RWPE2 (cell line): ENCODE data around the gene ASCL5.

Experiments used
- ATAC-seq: fragments of 200-7000 bp; cut with Tn5 transposase; 3 replicates; pipeline ENCODE4 v1.9.1; 2021; ENCODE audit warnings: low read depth
- DNase-seq: peaks from one replicate; pipeline ENCODE4 v3.0.0-alpha.2; 2020; ENCODE audit warnings: low spot score
- H3K27ac ChIP-seq: fragments of 450-650 bp; 2 replicates; pipeline ENCODE4 v1.5.1; 2017; ENCODE audit warnings: mild to moderate bottlenecking; ENCODE audit not compliant: poor library complexity, severe bottlenecking
- H3K27me3 ChIP-seq: fragments of 250-450 bp; sonication (Bioruptor Pico); 2 replicates; pipeline ENCODE4 v1.5.1; 2021; ENCODE audit warnings: mild to moderate bottlenecking, moderate library complexity; ENCODE audit not compliant: insufficient read depth, poor library complexity, severe bottlenecking
- H3K36me3 ChIP-seq: fragments of 250-450 bp; sonication (Bioruptor Pico); 2 replicates; pipeline ENCODE4 v1.5.1; 2020; ENCODE audit warnings: low read depth, mild to moderate bottlenecking, moderate library complexity
- H3K4me1 ChIP-seq: fragments of 250-450 bp; sonication (Bioruptor Pico); 2 replicates; pipeline ENCODE4 v1.5.1; 2021; ENCODE audit warnings: mild to moderate bottlenecking, moderate library complexity; ENCODE audit not compliant: insufficient read depth, poor library complexity, severe bottlenecking
- H3K4me3 ChIP-seq: fragments of 250-450 bp; sonication (Bioruptor Pico); 2 replicates; pipeline ENCODE4 v1.5.1; 2021; ENCODE audit warnings: mild to moderate bottlenecking, moderate library complexity; ENCODE audit not compliant: severe bottlenecking
- H3K9me3 ChIP-seq: fragments of 250-450 bp; sonication (Bioruptor Pico); 2 replicates; pipeline ENCODE4 v1.5.1; 2021; ENCODE audit warnings: mild to moderate bottlenecking, moderate library complexity; ENCODE audit not compliant: severe bottlenecking
- CTCF ChIP-seq: fragments of 450-650 bp; IDR thresholded peaks from one replicate; pipeline ENCODE4 v1.5.1; 2017; ENCODE audit warnings: mild to moderate bottlenecking, moderate library complexity; ENCODE audit not compliant: poor library complexity, severe bottlenecking

ASCL5 gene

GRCh38 chr1:201140235-201140940 is 13.4 kb upstream of the ASCL5 start:
- H3K36me3 ChIP-seq: peaks cover 53% of the 10 kb centered on the region
- TF ChIP-seq CTCF: no peak
- DNase-seq: no peak
- no peaks in the 10 kb centered on the region for H3K9me3 ChIP-seq
- H3K4me3 ChIP-seq: no peak overlapping the region
- ATAC-seq: no peak
- no peaks in the 10 kb centered on the region for H3K27me3 ChIP-seq
- H3K27ac ChIP-seq: no peak overlapping the region
- no peaks in the 10 kb centered on the region for H3K4me1 ChIP-seq

- ATAC-seq: no peak
- H3K36me3 ChIP-seq: peaks cover 47% of the 10 kb centered on the region
Observed at GRCh38 chr1:201139756-201140155, 12.8 kb upstream of the ASCL5 start.

GRCh38 chr1:201139306-201139705 is 12.3 kb upstream of the ASCL5 start:
- Histone ChIP-seq H3K36me3 (peaks cover 43% of the 10 kb centered on the region), H3K4me3 (no peak overlapping the region), H3K4me1 (no peaks in the 10 kb centered on the region), H3K27ac (no peak overlapping the region), H3K27me3 (no peaks in the 10 kb centered on the region), H3K9me3 (no peaks in the 10 kb centered on the region)
- TF ChIP-seq CTCF: no peak
- DNase-seq (no peak), ATAC-seq (no peak)

More at GRCh38 chr1:201139756-201140155, 12.8 kb upstream of the ASCL5 start:
- DNase-seq: no peak
- Histone ChIP-seq H3K4me3 (no peak overlapping the region), H3K9me3 (no peaks in the 10 kb centered on the region), H3K4me1 (no peaks in the 10 kb centered on the region), H3K27me3 (no peaks in the 10 kb centered on the region), H3K27ac (no peak overlapping the region)
- no peak for TF ChIP-seq CTCF

GRCh38 chr1:201138311-201138840 is 11.4 kb upstream of the ASCL5 start:
- Histone ChIP-seq H3K27me3 (no peaks in the 10 kb centered on the region), H3K4me1 (no peaks in the 10 kb centered on the region), H3K36me3 (peaks cover 33% of the 10 kb centered on the region), H3K27ac (no peak overlapping the region), H3K9me3 (no peaks in the 10 kb centered on the region), H3K4me3 (no peak overlapping the region)
- DNase-seq (no peak), ATAC-seq (no peak)
- no peak for TF ChIP-seq CTCF
